ENCODE results near the gene AP3B1.
A peak's percentile ranks its signal among the peaks of the same experiment; 100 is the strongest.
"Not testable (repeated sequence)": the region's sequence is repeated elsewhere in the genome, so short reads cannot be mapped to it uniquely, and the experiment has no call there.

Gene AP3B1

GRCh38 chr5:78066722-78067121 is 227.8 kb downstream of the AP3B1 start:
- DNase-seq (ENCODE audit: low spot score): not testable (repeated sequence)

- DNase-seq (ENCODE audit: low spot score): no peak
Measured at GRCh38 chr5:78065663-78066062, 228.8 kb downstream of the AP3B1 start.

- no peak for DNase-seq (ENCODE audit: low spot score)
Measured at GRCh38 chr5:78064941-78065472, 229.5 kb downstream of the AP3B1 start.

GRCh38 chr5:78063495-78063894 is 231.0 kb downstream of the AP3B1 start:
- no peak for DNase-seq (ENCODE audit: low spot score)

- no peak for DNase-seq (ENCODE audit: low spot score)
Measured at GRCh38 chr5:78062645-78063044, 231.9 kb downstream of the AP3B1 start.

GRCh38 chr5:78060421-78060820 is 234.1 kb downstream of the AP3B1 start:
- DNase-seq (ENCODE audit: low spot score): no peak

- DNase-seq (ENCODE audit: low spot score): no peak
Measured at GRCh38 chr5:78058625-78059024, 235.9 kb downstream of the AP3B1 start.

- no peak for DNase-seq (ENCODE audit: low spot score)
Measured at GRCh38 chr5:78056901-78057514, 237.5 kb downstream of the AP3B1 start.

GRCh38 chr5:78056053-78056452 is 238.4 kb downstream of the AP3B1 start:
- no peak for DNase-seq (ENCODE audit: low spot score)

GRCh38 chr5:78050888-78051287 is 243.6 kb downstream of the AP3B1 start:
- DNase-seq (ENCODE audit: low spot score): no peak

- DNase-seq (ENCODE audit: low spot score): not testable (repeated sequence)
Measured at GRCh38 chr5:78046823-78047222, 247.7 kb downstream of the AP3B1 start.

GRCh38 chr5:78046006-78046405 is 248.5 kb downstream of the AP3B1 start:
- DNase-seq (ENCODE audit: low spot score): no peak

GRCh38 chr5:78041805-78042204 is 252.7 kb downstream of the AP3B1 start:
- DNase-seq (ENCODE audit: low spot score): no peak

GRCh38 chr5:78025540-78025939 is 269.0 kb downstream of the AP3B1 start:
- no peak for DNase-seq (ENCODE audit: low spot score)

- no peak for DNase-seq (ENCODE audit: low spot score)
Measured at GRCh38 chr5:78019744-78020143, 274.8 kb downstream of the AP3B1 start.

GRCh38 chr5:78016863-78017529 is 277.5 kb downstream of the AP3B1 start:
- DNase-seq (ENCODE audit: low spot score): no peak

- no peak for DNase-seq (ENCODE audit: low spot score)
Measured at GRCh38 chr5:78009937-78010527, 284.5 kb downstream of the AP3B1 start.

- peak; percentile 62 for DNase-seq (ENCODE audit: low spot score)
Measured at GRCh38 chr5:78008356-78008967, 286.0 kb downstream of the AP3B1 start.

- DNase-seq (ENCODE audit: low spot score): no peak
Measured at GRCh38 chr5:78007233-78007632, 287.3 kb downstream of the AP3B1 start.

GRCh38 chr5:78006449-78006848 is 288.0 kb downstream of the AP3B1 start:
- DNase-seq (ENCODE audit: low spot score): no peak

GRCh38 chr5:78005021-78005785 is 289.3 kb downstream of the AP3B1 start:
- no peak for DNase-seq (ENCODE audit: low spot score)

GRCh38 chr5:78004559-78004958 is 289.9 kb downstream of the AP3B1 start:
- no peak for DNase-seq (ENCODE audit: low spot score)
